ENCODE data around the gene TACR1.
"Not testable (repeated sequence)": the region's sequence is repeated elsewhere in the genome, so short reads cannot be mapped to it uniquely, and the experiment has no call there.

Gene TACR1

DNA sequence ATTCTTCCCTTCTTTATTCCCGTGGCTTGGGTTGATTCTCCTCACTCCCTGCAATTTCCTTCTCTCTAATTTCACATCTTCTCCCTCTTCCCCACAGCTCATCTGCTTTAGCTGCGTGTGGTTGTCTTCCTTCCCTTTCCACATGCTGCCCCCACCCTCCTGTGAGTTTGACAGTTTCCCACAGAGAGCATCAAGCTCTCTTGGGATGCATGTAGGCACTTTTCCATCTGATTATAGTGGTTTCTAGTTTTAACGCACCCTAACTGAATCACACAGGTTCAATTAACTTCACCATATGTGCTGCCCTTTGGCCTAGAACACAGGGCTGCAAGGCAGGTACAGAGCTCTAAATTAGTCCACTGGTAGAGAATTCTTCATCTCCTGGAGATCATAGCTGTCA is 110.5 kb downstream of the TACR1 start:
- DNase-seq (ENCODE audit: low spot score), result no peak

DNA sequence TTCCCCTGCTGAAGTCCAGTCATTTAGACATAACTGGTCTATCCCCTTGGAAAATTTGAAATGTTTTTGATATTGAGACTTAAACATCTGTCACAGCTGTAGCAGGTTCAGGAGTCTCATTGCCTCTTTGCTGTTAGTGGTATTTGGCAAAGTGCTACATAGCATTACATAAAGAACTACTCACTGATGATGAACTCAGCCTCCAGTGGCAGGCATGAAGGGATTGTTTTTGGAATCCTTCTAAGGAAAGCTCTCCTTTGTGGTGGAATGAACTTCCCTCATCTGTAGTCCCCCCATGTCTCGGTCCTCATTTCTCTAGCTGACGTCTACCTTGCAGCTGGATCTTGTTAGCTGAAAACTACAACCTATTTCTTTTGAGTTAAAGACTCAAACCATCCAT is 111.6 kb downstream of the TACR1 start:
- peak; percentile 36 for DNase-seq (ENCODE audit: low spot score)

DNA sequence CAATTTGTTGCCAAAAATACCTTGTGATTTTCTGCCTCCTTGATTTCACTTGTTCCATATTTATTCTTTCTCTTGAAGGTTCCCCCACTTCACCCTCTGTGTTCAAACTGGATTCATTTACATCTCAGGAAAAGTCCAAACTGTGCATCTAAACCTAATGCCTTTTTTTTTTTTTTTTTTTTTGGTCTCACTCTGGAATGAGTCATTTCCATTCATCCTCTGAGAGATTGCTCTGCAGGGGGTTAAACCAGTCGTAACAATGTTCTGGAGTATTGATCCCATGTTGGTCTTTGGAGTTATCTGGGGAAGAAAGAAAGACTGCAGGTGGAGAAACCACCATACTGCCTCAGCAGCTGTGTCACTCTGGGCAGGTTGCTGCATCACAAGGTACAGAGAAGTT is 119.7 kb downstream of the TACR1 start:
- no peak for DNase-seq (ENCODE audit: low spot score)

DNA sequence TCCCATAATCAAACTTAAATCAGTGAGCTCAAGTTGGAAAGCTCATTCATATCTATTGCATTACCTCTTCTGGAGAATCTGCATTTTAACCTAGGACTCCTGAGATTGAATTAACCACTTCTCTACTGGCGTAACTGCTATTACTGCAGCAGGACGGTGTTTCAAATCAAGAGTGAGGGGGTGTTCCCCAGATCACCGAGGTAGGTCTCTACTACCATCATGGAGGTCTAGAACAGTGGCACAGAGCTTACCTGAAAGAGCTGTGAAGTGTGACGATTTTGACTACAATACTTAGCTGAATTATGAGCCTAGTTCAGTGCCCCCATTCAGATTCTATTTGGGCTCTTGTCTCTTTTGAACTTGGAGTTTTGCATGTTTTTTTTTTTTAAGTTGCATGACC is 121.4 kb downstream of the TACR1 start:
- DNase-seq (ENCODE audit: low spot score), result no peak

DNA sequence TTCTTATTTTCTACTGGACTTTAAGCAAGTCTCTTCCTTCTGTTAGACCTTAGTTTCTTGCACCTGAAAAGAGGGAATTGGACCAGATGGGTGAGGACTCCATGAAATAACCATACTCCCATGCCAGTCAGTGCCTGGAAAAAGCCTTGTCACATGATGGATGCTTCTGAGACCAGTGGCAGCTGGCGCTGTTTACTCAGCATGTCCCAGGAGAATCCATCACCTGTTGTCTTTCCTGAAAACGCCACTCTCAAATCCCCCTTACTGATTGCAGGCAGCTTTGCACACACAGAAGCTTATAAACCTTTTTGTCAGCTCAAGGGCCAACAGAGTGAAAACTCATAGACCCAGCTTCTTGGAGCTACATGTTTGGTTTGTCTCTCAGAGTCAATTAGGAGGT is 123.2 kb downstream of the TACR1 start:
- DNase-seq (ENCODE audit: low spot score), result no peak

DNA sequence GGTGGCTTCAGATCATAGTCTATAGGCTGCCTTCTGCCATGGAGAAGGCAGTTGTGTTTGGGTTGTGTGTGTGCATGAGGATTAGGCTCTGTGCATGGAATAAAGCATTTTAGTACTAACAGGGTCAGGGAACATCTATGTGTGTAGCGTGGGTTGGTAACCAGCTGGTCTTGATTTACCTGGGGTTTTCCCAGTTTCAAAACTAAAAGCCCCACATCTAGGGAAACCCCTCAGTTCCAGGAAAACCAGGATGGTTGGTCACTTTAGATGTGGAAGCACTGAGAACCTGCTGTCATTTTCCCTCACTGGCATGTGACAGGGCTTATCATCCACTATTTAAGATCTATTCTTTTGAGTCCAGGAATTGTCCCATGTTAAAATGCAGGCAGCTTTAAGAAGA is 124.6 kb downstream of the TACR1 start:
- no peak for DNase-seq (ENCODE audit: low spot score)

DNA sequence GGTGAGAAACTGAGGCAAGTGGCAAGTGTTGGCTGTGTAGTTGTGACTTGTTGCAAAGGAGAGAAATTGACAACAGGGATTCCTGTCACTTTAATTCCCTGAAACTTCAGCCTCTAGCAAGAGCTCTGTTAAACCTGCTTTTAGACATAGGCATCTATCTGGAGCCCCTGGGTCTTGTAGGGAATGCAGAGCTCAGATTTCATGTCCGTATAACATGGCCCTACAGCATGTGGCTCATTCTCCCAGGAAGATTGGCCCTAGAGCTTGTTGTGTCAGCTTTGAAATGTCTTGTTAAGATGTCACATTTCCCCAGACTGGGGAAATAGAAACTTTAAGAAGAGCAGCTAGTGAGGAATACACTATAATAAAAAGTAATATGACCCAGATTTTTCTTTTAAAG is 125.1 kb downstream of the TACR1 start:
- DNase-seq (ENCODE audit: low spot score), result no peak

DNA sequence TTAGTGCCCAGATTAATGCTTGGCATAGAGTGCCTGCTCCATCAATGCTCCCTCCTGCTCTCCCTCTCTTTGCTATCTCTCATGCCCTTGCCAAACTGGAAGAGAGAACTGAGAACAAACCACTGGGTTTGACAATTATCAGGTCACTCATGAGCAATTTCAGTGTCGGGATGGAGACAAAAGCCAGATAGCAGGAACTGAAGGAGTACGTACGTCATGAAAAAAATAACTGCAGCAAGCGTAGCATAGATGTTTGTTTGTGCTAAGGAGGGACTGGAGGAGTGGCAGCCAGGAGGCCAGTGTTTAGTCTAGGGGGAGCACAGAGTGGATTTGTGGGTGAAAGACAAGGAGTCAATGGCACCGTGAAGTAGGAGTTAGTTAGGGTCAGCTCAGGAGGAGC is 127.6 kb downstream of the TACR1 start:
- no peak for DNase-seq (ENCODE audit: low spot score)

DNA sequence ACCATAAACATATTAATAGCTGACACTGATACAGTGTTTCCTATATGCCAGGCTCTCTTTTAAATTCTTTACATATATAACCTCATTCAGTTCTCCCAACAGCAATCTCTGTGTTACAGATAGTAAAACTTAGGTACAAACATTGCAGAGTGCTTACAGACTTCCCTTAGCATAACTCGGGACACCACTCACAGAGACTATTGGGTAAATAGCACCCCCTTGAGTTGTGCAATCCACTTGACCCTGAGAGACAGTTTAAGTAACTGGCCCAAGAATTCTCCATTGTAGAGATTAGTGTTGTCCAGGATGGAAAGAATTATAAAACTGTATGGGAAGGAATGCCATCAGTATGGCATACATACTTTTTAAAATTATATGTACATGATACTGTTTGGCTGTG is 130.8 kb downstream of the TACR1 start:
- DNase-seq (ENCODE audit: low spot score), result no peak

DNA sequence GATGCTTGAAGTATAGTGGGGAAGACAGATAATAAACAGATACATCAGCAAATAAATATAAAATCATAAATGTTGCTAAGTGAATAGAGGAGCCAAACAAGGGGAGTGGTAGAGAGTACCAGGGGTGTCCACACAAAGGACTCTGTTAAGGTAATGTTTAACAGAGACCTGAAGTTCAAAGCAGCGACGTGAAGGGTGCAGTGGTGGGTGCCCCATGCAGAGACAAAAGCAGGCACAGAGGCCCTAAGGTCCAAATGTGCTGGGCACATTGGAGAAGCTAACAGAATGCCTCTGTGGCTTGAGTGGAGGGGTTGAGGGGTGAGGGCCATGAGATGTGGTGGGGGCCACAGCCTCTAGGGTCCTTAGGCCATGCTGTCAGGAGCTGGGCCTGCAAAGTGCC is 131.8 kb downstream of the TACR1 start:
- no peak for DNase-seq (ENCODE audit: low spot score)

DNA sequence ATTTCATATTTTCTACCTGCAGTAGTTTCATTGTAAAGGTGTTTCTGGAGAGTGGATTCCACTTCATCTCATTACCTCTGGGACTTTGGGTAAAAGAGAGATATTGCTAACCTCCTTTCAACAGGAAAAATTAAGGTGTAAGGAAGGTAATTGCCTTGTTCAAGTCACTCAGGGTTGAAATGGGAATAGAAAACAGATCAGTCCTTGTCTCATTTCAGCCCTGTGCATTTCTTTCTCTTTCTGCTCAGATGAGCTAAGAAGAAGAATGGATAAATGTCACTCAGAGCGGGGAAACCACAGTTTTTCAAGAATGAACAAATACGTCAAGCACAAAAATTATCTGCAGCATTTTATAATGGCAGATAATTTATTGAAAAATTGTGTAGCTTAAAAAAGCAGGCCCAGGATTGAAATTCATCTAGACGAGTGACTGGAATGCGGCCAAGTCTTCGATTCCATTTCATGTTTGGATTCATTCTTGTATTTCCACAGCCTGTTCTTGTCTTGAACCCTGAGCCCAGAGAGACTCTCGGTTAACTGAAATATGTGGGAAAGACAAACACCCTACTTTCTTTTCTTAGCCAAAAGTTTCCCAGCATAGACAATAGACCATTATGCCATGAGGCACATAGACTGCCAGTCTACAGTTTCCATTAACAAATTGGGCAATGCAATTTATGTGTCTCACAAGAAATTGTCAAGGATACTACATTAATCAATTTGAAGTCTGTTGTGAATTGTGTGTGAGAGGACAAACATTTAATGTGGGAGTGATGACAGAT is 133.0 kb downstream of the TACR1 start:
- no peak for DNase-seq (ENCODE audit: low spot score)

DNA sequence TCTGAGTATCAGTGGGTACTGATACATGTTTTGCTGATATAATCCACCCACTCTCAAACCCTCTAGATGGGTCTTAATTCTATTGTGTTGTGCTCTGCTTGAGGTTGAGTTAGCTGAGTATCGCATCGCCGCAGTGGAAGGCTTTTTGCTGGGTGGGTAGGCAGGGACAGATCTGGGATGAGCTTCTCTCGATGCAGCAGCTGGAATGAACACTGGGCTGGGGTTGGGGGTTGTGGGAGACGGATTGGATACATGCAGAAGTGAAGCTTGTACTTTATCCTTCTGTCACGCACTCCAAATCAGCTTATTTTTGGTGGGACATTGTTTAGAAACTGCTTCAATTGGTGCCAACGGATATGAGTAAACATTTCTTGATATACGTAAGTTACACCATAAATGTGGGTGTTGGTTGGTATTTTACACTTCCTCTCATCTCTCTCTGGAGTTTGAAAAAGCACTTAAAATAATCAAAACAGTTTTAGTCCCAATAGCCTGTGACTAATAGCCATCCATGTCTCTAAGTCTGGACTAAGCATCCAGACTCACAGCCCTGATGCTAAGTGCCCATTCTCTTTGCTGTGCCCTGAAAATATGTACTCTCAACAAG is 133.8 kb downstream of the TACR1 start:
- no peak for DNase-seq (ENCODE audit: low spot score)

DNA sequence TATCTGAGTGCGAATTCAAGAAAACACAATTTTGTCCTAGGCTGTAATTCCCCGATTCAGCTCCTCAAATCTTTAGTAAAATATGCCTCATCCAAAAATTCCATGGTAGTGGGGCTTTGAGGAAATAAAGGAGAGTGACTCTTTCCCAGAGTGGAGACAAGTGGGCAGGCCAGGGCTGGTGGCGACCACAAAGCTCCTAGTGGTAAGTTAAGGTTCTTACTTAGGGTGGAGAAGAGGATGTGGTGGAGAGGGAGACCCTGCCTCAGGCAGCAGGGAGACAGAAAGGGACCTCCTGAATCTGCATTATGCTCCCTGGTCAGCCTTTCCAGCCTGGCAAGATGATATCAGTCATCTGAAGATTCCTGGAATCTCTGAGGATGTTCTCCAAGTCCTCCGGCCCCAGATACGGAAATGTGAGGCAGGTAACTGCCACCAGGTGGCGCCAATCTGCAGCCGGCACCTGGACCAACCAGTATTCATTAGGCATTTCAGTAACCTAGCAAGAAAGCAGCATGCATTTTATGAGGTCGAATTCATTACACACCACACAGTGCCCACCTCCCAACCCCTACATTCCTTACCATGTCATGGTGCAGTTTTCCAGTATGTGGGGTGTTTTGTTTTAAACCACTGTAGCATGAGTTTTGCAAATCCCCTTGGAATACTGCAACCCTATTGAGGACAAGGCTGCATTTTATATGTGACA is 134.5 kb downstream of the TACR1 start:
- DNase-seq (ENCODE audit: low spot score), result peak; percentile 66

DNA sequence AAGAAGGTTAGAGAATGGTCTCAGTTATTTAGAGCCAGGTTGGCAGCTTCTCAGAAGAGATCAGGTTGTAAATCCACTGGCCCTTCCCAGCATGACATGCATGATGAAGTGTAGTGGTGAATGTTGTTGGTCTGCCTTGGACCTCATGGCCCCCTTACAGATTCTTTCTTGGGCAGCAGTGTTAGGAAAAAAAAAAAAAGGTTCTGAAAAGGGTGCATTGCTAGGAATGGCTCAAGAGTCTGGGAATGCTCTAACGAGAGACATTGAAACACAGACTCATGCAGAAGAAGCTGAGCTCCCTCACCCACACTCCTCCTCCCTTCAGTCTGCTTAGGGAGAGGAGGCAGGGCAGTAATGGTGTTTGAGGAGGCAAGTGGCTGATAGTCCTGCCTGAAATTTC is 135.4 kb downstream of the TACR1 start:
- no peak for DNase-seq (ENCODE audit: low spot score)

DNA sequence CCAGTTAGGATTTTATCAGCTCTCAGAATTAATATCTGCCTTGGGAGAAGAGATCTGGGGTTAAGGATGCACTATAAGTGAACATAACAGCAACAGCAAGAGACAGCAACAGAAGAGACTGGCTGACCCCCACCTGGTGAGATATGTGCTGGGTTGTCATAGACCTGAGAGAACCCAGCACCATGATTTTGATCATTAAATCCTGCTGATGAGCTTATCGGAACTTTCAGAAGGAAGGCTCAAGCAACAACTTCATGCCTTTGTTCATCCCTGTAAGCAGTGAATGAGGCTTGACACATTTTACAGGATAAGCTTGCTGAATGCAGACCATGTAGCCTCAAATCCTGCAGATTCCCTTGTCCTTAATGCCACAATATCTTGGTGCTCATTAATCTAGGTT is 140.9 kb downstream of the TACR1 start:
- DNase-seq (ENCODE audit: low spot score), result no peak

DNA sequence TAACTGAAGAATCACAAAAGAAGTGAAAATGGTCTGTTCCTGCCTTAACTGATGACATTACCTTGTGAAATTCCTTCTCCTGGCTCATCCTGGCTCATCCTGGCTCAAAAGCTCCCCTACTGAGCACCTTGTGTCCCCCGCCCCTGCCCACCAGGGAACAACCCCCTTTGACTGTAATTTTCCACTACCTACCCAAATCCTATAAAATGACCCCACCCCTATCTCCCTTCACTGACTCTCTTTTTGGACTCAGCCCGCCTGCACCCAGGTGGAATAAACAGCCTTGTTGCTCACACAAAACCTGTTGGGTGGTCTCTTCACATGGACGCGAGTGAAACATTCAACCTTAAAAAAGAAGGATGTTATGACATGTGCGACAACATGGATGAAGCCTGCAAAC is 142.2 kb downstream of the TACR1 start:
- not testable (repeated sequence) for DNase-seq (ENCODE audit: low spot score)

DNA sequence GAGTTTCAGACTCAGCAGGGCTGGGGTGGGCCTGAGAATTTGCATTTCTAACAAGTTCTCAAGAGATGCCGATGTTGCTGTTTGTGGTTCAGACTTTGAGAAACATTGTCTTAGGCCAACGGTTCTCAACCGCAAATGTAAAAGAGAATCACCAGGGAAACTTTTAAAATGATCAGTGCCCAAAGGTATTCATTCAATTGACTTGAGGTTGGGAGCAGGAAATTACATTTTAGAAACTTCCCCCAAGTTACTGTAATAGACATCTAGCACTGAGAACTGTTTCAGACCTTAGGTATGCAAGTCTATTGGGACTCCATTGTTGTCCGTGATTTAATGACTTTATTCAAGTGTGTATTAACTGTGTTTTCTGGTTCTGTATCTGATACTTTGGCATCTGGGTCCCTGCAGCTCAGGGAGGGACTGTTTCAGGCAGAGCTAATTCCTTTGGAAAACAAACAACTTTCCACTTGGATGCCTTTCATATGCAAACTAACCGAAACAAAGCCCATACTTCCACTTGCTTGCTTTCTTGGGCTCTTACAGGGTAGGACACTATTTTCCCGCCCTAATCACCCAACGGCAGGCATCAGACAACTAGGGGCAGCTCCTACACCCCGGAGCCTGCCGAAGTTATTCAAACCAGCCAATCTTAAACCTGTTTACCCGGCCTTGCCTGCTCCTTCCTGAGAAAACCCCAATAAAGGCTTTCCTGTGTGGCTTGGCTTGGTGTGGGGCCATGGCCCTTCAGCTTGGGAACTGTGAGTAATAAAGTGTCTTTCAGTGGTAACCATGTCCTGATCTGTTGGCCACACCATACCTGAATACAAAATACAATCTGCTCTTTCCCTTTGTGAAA is 143.3 kb downstream of the TACR1 start:
- peak; percentile 63 for DNase-seq (ENCODE audit: low spot score)

DNA sequence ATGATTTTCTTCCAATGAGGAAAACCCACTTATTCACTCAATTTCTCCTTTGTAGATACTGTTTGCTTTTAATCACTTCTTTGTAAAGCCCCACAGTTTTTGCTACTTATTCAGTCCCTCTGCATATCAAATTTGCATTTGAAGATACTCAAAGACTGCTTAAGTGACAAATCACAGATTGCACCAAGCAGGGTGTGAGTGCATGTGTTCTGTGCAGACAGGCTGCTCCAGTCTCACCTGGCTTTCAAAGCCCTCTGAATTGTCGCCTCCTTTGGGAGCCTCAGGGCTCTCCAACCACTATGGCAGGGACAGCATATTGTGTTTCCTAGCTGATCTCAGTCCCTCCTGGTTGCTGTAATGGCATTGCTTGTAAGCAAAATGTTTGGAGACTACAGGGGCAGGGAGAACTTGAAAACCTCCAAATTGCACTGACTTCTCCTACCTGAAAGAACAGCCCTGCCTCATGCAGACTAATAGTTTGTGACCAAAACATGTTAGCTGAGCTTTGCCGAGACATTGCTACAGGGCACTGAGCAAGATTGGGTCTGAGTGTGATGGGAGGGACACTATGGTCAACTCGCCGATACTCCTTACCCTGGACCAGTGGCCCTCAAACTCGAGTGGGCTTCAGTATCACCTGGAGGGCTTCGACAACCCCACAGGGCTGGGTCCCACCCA is 144.0 kb downstream of the TACR1 start:
- no peak for DNase-seq (ENCODE audit: low spot score)

DNA sequence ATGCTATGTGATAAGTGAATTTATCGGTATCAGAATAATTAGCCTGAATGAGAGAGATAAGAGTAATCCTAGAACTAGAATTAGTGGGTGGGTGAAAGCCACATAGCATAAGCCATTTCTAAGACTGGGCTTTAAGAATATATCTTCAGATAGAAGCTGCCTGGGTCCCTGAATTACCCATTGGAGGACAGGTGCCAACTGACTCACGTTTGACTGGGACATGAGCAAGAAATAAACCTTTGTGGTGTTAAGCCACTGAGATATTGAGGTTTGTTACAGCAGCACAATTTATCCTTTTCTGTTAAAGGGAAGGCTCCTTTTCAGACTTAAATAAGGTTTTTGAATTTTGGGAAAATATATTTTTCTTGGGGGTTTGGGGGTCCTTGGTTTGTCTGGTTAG is 145.0 kb downstream of the TACR1 start:
- no peak for DNase-seq (ENCODE audit: low spot score)

DNA sequence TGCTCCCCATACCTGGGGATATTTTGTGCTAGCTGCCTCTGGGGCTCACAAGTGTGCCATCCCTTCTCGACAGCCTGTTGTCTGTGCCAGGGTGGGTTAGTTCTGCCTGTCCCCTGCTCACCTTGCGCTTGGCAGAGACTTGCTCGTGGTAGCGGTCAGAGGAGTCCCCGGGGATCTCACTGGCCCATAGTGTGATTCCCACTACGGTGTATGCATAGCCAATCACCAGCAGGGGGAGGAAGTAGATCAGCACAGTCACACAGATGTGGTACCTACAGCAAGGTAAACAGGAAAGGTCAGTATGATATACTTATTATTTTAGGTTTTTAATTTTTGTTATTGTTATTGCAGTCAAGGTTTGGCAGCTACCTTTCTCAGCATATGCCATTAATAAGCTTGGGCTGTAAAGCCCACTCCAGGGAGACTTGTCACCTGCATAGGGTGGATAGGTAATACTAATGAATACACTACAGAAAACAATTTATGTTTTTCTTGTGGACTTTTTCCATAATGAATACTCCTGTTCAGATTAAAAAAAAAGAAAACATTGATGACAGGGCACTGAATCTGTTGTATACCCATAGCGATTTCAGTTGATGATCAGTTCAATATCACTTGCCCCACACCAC is 145.7 kb downstream of the TACR1 start:
- DNase-seq (ENCODE audit: low spot score), result peak; percentile 21

DNA sequence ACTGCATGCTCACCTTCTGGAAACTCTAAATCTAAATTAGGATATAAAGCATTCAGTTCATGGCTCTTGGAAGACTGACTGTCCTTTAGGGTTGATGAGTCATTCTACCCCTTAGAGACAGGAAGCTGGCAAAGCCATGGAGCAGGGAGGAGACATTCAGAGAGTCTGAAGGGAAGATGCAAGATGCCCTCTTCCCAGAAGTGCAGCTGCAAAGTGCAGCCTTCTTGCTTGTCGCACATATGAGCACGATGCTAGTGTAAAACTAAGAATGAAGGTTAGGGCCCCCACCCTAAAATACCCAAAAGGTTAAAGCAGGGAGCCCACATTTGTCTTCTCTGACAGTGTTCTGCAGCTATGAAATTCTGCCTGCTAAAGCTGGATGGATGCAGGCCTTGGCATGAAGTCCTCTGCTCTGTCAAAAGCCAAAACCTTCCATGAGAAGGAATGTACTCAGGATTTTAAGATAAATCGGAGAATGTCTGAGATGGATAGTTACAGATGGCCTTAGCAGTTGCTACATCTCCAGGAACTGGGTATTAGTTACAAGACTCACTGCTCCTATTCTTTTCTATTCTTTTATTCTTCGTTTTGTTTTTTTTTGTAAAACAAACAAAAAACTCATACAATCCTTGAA is 151.2 kb downstream of the TACR1 start:
- peak; percentile 78 for DNase-seq (ENCODE audit: low spot score)
